Adrenal gland (tissue), 12 donors: ENCODE results near the gene NARF. TPM values are rescaled to one million over a fixed set of nuclear protein-coding genes. Genes with fewer than 3 reads are reported as not detected.

Source experiments
- DNase-seq, 7 donors: peaks; one replicate each; pipeline ENCODE4 v3.0.0-alpha.2; 2019 to 2020
- H3K27ac ChIP-seq, 5 donors: fragments of 200-600 bp; sonication (generic) in 4 of 5; 1 replicate in 3 of 5; 2 replicates in 2 of 5; pipeline versions ENCODE4 v1.5.1 to v1.8.0; 2016 to 2020; ENCODE audit warnings: mild to moderate bottlenecking in 1 of 5
- H3K27me3 ChIP-seq: fragments of 200-600 bp; 2 replicates; pipeline ENCODE4 v1.8.0; 2021
- H3K36me3 ChIP-seq, 2 donors: fragments of 200-600 bp; replicated peaks in 1 of 2; 1 replicate in 1 of 2; 2 replicates in 1 of 2; pipeline versions ENCODE4 v1.5.1 to v1.8.0; 2018 to 2022
- H3K4me1 ChIP-seq, 2 donors: fragments of 200-600 bp; replicated peaks in 1 of 2; 1 replicate in 1 of 2; 2 replicates in 1 of 2; pipeline versions ENCODE4 v1.5.1 to v1.8.0; 2018 to 2021
- H3K4me3 ChIP-seq, 4 donors: fragments of 200-600 bp; sonication (generic) in 3 of 4; one replicate each; pipeline ENCODE4 v1.5.1; 2016 to 2018
- H3K9me3 ChIP-seq, 3 donors: fragments of 200-600 bp; sonication (generic) in 1 of 3; replicated peaks in 1 of 3; 1 replicate in 2 of 3; 2 replicates in 1 of 3; pipeline versions ENCODE4 v1.5.1 to v1.8.0; 2016 to 2021
- POLR2A ChIP-seq, 2 donors: fragments of 450-650 bp; IDR thresholded peaks; one replicate each; pipeline ENCODE4 v1.6.1; 2017; ENCODE audit warnings: antibody characterized with exemption in 2 of 2, mild to moderate bottlenecking in 2 of 2, moderate library complexity in 1 of 2
- WGBS, 4 donors: extraction: QIAGEN DNeasy Blood & Tissue Kit in 2 of 4; methylation state at CpG; one replicate each; pipeline versions ENCODE4 v1.1.5 to v1.1.7; 2013 to 2017; 5-methylcytosine and 5-hydroxymethylcytosine counted together
- intact Hi-C, 2 donors: fragments of 100-400 bp; cut with DNase I; formaldehyde crosslinking; loops; one replicate each; pipeline versions ENCODE4 v1.14.1 to v1.15.0; 2022 to 2023
- polyA plus RNA-seq, 3 donors: library from polyadenylated mRNA; stranded (reverse); fragments of 200-250 nt in 2 of 3; fragments of 350-450 nt in 1 of 3; fragmentation: Illumina TruSeq in 1 of 3; extraction: RNeasy Lipid Tissue Mini Kit (QIAGEN cat#74804) in 1 of 3; gene quantifications; one replicate each; pipeline ENCODE4 v1.2.3, GENCODE V29; 2013 to 2014
- total RNA-seq, 9 donors: library from RNA; depleted of rRNA in 4 of 9; stranded (reverse); fragments of >200 nt in 4 of 9; fragments of 120-200 nt in 1 of 9; fragmentation: NEBNext Ultra II Directional in 1 of 9; extraction: Animal tissue kit (Norgen Biotek cat#: 25700) in 1 of 9; gene quantifications; one replicate each; pipeline versions ENCODE4 v1.1.0 to v1.2.4, GENCODE V29; 2013 to 2023
- TF ChIP-seq, protein P1 (sequence below), 6 experiments: fragments of 450-650 bp in 4 of 6; fragments of 200-600 bp in 2 of 6; sonication (generic) in 1 of 6; IDR thresholded peaks; 1 replicate in 5 of 6; 2 replicates in 1 of 6; pipeline versions ENCODE4 v1.5.1 to v1.8.0; 2016 to 2021; ENCODE audit warnings: antibody characterized with exemption in 6 of 6, mild to moderate bottlenecking in 2 of 6, moderate library complexity in 1 of 6
- donor health status: healthy with polysubstance abuse.
- donor health status: Bipolar disorder and iron deficiency.
- donor health status: DM: yes; HTN: yes; CAD: no.
- donor health status: DM: no; HTN: no; CAD: no.
- donor health status: DM: no; HTN: no; CAD: no.
- donor health status: DM: yes; HTN: yes; CAD: no.

Gene NARF
- total and polyA plus RNA-seq, 12 donors: 21.8 to 198 (median 55.1) TPM

GRCh38 chr17:82418001-82418986 lies 40.2 kb upstream of the NARF start, which contains the start of the genes HEXD and OGFOD3:
Gene HEXD, plus strand, starts transcription at chr17:82418347. Its CDS starts 1,453 bp downstream, at chr17:82419800.
Gene OGFOD3, minus strand, starts transcription at chr17:82418586. Its CDS starts 101 bp downstream, at chr17:82418485.
- Histone ChIP-seq H3K27ac (peak within 1 kb of the TSS; percentile 60 to 96 (median 92)), H3K4me3 (peak within 1 kb of the TSS in 3 of 4 donors; percentile 60 to 88 (median 85)), H3K9me3 (no peaks in the 10 kb centered on the region), H3K4me1 (peaks cover 6 to 23% of the 10 kb centered on the region in 2 donors), H3K36me3 (peaks cover 0 to 9% of the 10 kb centered on the region in 2 donors), H3K27me3 (no peaks in the 10 kb centered on the region)
- intact Hi-C loops: no loop called here
- peak; percentile 69 to 86 (median 79) for DNase-seq
- TF ChIP-seq POLR2A (IDR thresholded peaks at IDR 0.05): peak; percentile 45 to 56
- TF ChIP-seq, protein P1, sequence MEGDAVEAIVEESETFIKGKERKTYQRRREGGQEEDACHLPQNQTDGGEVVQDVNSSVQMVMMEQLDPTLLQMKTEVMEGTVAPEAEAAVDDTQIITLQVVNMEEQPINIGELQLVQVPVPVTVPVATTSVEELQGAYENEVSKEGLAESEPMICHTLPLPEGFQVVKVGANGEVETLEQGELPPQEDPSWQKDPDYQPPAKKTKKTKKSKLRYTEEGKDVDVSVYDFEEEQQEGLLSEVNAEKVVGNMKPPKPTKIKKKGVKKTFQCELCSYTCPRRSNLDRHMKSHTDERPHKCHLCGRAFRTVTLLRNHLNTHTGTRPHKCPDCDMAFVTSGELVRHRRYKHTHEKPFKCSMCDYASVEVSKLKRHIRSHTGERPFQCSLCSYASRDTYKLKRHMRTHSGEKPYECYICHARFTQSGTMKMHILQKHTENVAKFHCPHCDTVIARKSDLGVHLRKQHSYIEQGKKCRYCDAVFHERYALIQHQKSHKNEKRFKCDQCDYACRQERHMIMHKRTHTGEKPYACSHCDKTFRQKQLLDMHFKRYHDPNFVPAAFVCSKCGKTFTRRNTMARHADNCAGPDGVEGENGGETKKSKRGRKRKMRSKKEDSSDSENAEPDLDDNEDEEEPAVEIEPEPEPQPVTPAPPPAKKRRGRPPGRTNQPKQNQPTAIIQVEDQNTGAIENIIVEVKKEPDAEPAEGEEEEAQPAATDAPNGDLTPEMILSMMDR (IDR thresholded peaks at IDR 0.05): peak in 2 of 6 experiments; percentile 27 to 42
- 1 to 4% (median 2%) methylated on average over 7 to 107 of the region's 108 CpGs for WGBS, 4 donors

DNA sequence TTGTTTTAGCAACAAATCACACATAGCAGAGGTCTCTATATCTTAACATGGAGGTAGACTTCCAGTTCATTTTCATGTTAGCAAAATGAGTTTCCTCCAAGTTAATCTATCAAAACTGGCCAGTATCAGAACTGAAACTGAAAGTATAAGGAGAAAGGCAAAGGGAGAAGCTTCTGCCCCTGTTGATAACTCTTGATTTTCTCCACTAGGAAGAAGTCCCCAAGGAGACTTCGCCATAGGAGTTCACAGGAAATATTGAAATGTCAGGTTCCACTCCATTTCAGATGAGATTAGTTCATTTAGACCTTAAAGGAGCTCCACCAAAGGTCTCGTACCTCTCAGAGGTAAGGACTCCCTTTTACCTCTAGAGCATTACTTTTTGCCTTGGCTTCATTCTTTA lies 39.0 kb upstream of the NARF start:
- TF ChIP-seq, protein P1 (IDR thresholded peaks at IDR 0.05): no peak
- no peak for TF ChIP-seq POLR2A (IDR thresholded peaks at IDR 0.05)
- Histone ChIP-seq H3K4me1 (peaks cover 6 to 20% of the 10 kb centered on the region in 2 donors), H3K27me3 (no peaks in the 10 kb centered on the region), H3K9me3 (no peaks in the 10 kb centered on the region), H3K36me3 (peaks cover 0 to 6% of the 10 kb centered on the region in 2 donors), H3K27ac (no peak overlapping the region), H3K4me3 (peak overlapping the region in 1 of 4 donors; percentile 85)
- no peak for DNase-seq
- intact Hi-C loops: no loop called here
- WGBS, 4 donors: 73 to 83% (median 75%) methylated on average over 2 of the region's 2 CpGs

DNA sequence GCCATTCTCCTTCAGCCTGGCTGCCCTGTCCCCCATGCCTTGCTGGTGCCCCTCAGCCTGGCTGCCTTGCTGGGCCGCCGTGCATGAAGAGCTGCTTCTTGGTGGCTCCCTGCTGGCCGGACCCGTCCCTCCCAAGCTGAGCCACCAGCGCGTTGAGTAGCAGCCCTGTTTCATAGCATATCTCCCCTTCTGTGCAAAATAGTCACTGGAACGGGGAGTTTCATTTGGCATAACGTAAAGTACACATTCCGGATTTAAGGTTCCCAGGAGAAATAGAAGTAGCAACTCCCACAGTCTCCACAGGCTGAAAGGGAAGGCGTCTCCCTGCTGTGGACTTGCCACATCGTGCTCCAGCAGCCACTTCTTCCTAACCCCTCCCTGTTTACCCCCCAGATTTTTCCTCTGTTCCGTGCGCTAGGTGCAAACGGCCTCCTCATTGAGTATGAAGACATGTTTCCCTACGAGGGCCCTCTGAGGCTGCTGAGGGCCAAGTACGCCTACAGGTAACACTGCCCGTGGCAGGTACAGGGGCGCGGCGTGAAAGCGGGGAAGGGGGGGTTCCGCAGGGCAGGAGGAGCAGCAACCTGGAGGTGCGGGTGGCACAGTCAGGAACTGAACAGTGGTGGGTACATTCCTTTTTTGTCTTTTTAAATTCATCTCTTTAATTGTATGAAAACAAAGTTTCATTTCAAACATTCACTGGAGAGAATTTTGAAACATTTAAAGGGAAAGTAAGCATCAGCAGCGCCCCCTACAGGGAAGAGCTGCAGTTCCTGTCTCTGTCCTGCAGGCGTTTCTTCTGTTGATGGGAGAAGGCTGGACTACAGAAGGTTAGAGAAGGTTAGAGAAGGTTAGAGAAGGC lies 34.3 kb upstream of the NARF start:
- WGBS, 4 donors: 87 to 89% (median 87%) methylated on average over 25 of the region's 25 CpGs
- Histone ChIP-seq H3K4me3 (no peak overlapping the region), H3K36me3 (peaks cover 0 to 6% of the 10 kb centered on the region in 2 donors), H3K9me3 (no peaks in the 10 kb centered on the region), H3K27ac (no peak overlapping the region), H3K4me1 (peaks cover 0 to 3% of the 10 kb centered on the region in 2 donors), H3K27me3 (no peaks in the 10 kb centered on the region)
- TF ChIP-seq POLR2A (IDR thresholded peaks at IDR 0.05): no peak
- TF ChIP-seq, protein P1 (IDR thresholded peaks at IDR 0.05): peak; percentile 20 to 55 (median 46)
- DNase-seq: peak in 3 of 7 donors; percentile 41 to 57 (median 57)
- intact Hi-C loops: no loop called here
